Measurements from ENCODE around the gene MTMR4.

The MTMR4 gene

GRCh38 chr17:58533616-58534188 lies 19.3 kb upstream of the MTMR4 start:
- Histone ChIP-seq H3K4me2 (ENCODE audit: low read depth, low read length) (no peak overlapping the region), H3K4me1 (ENCODE audit: low read length) (no peaks in the 10 kb centered on the region), H4K20me1 (ENCODE audit: insufficient read depth, low read length) (no peaks in the 10 kb centered on the region), H3K27me3 (replicated peaks; ENCODE audit: insufficient read depth, low read length) (peaks cover 32% of the 10 kb centered on the region), H3F3A (ENCODE audit: insufficient read depth, low read length) (no peaks in the 10 kb centered on the region), H3K9me3 (replicated peaks; ENCODE audit: insufficient read depth, low read length) (no peaks in the 10 kb centered on the region), H3K27ac (ENCODE audit: low read length) (no peak overlapping the region), H3K79me2 (ENCODE audit: low read length) (no peaks in the 10 kb centered on the region), H2AFZ (ENCODE audit: low read length) (no peak overlapping the region), H3K9me2 (replicated peaks; ENCODE audit: insufficient read depth, low read length) (no peaks in the 10 kb centered on the region), H3K4me3 (ENCODE audit: low read length) (no peak overlapping the region), H3K9ac (ENCODE audit: low read length) (no peak overlapping the region), H3K36me3 (replicated peaks; ENCODE audit: insufficient read depth, low read length) (no peaks in the 10 kb centered on the region)
- TF ChIP-seq CTCF (IDR thresholded peaks at IDR 0.05; ENCODE audit: low read length): no peak
- no peak for TF ChIP-seq EZH2phosphoT487 (IDR thresholded peaks at IDR 0.05; ENCODE audit: low read length)
- TF ChIP-seq EZH2 (optimal IDR thresholded peaks at IDR 0.05; ENCODE audit: low read depth, low read length): no peak
- DNase-seq: no peak

GRCh38 chr17:58532555-58532951 lies 18.1 kb upstream of the MTMR4 start:
- H3K4me3 ChIP-seq (ENCODE audit: low read length): no peak overlapping the region
- H3K27me3 ChIP-seq (replicated peaks; ENCODE audit: insufficient read depth, low read length): peaks cover 32% of the 10 kb centered on the region
- H3K4me2 ChIP-seq (ENCODE audit: low read depth, low read length): peak overlapping the region; percentile 88

GRCh38 chr17:58531661-58532554 lies 17.5 kb upstream of the MTMR4 start:
- H3K4me1 ChIP-seq (ENCODE audit: low read length): peaks cover 4% of the 10 kb centered on the region; the same call in 1 of the 2 replicates
- TF ChIP-seq EZH2phosphoT487 (IDR thresholded peaks at IDR 0.05; ENCODE audit: low read length): no peak
- no peak for TF ChIP-seq EZH2 (optimal IDR thresholded peaks at IDR 0.05; ENCODE audit: low read depth, low read length)
- no peak for TF ChIP-seq CTCF (IDR thresholded peaks at IDR 0.05; ENCODE audit: low read length)
- peaks cover 32% of the 10 kb centered on the region for H3K27me3 ChIP-seq (replicated peaks; ENCODE audit: insufficient read depth, low read length)
- no peaks in the 10 kb centered on the region for H3K36me3 ChIP-seq (replicated peaks; ENCODE audit: insufficient read depth, low read length)
- H2AFZ ChIP-seq (ENCODE audit: low read length): peak overlapping the region; percentile 62
- H3K4me3 ChIP-seq (ENCODE audit: low read length): peak overlapping the region; percentile 54
- H3K9me3 ChIP-seq (replicated peaks; ENCODE audit: insufficient read depth, low read length): no peaks in the 10 kb centered on the region
- no peaks in the 10 kb centered on the region for H3K79me2 ChIP-seq (ENCODE audit: low read length)
- peak overlapping the region; percentile 88 for H3K4me2 ChIP-seq (ENCODE audit: low read depth, low read length)
- peak; percentile 67 for DNase-seq
- no peaks in the 10 kb centered on the region for H3F3A ChIP-seq (ENCODE audit: insufficient read depth, low read length)
- H3K27ac ChIP-seq (ENCODE audit: low read length): no peak overlapping the region
- no peaks in the 10 kb centered on the region for H4K20me1 ChIP-seq (ENCODE audit: insufficient read depth, low read length)
- H3K9me2 ChIP-seq (replicated peaks; ENCODE audit: insufficient read depth, low read length): no peaks in the 10 kb centered on the region
- H3K9ac ChIP-seq (ENCODE audit: low read length): no peak overlapping the region

More at GRCh38 chr17:58532555-58532951, 18.1 kb upstream of the MTMR4 start:
- H2AFZ ChIP-seq (ENCODE audit: low read length): no peak overlapping the region
- H3K9ac ChIP-seq (ENCODE audit: low read length): no peak overlapping the region
- TF ChIP-seq EZH2phosphoT487 (IDR thresholded peaks at IDR 0.05; ENCODE audit: low read length) (no peak), CTCF (IDR thresholded peaks at IDR 0.05; ENCODE audit: low read length) (no peak), EZH2 (optimal IDR thresholded peaks at IDR 0.05; ENCODE audit: low read depth, low read length) (no peak)
- no peaks in the 10 kb centered on the region for H3K9me2 ChIP-seq (replicated peaks; ENCODE audit: insufficient read depth, low read length)
- no peaks in the 10 kb centered on the region for H3K79me2 ChIP-seq (ENCODE audit: low read length)
- no peaks in the 10 kb centered on the region for H3F3A ChIP-seq (ENCODE audit: insufficient read depth, low read length)
- H3K36me3 ChIP-seq (replicated peaks; ENCODE audit: insufficient read depth, low read length): no peaks in the 10 kb centered on the region
- no peak for DNase-seq
- H4K20me1 ChIP-seq (ENCODE audit: insufficient read depth, low read length): no peaks in the 10 kb centered on the region
- H3K4me1 ChIP-seq (ENCODE audit: low read length): no peaks in the 10 kb centered on the region
- no peak overlapping the region for H3K27ac ChIP-seq (ENCODE audit: low read length)
- no peaks in the 10 kb centered on the region for H3K9me3 ChIP-seq (replicated peaks; ENCODE audit: insufficient read depth, low read length)

Data from MM.1S (cell line).